OCI-M1 (cell line): Measurements from ENCODE around the gene PLPP1.
"Not testable (repeated sequence)": the region's sequence is repeated elsewhere in the genome, so short reads cannot be mapped to it uniquely, and the experiment has no call there.

Experiments
- DNase-seq: peaks from one replicate; lab custom pipeline; 2025; lab: John Stamatoyannopoulos, UW

Gene PLPP1

GRCh38 chr5:55544341-55544740, 9.6 kb upstream of the PLPP1 start:
- no peak for DNase-seq

GRCh38 chr5:55541056-55541635, 6.4 kb upstream of the PLPP1 start:
- no peak for DNase-seq

- DNase-seq, result no peak
Observed at GRCh38 chr5:55540525-55540924, 5.8 kb upstream of the PLPP1 start.

- no peak for DNase-seq
Observed at GRCh38 chr5:55540024-55540423, 5.3 kb upstream of the PLPP1 start.

- peak; percentile 81 for DNase-seq
Observed at GRCh38 chr5:55538661-55539060, 3.9 kb upstream of the PLPP1 start.

GRCh38 chr5:55537315-55537714, 2.6 kb upstream of the PLPP1 start:
- not testable (repeated sequence) for DNase-seq

GRCh38 chr5:55535199-55535905, 588 bp upstream of the PLPP1 start:
- peak; percentile 78 for DNase-seq

GRCh38 chr5:55533521-55534435, 986 bp downstream of the PLPP1 start:
- peak; percentile 72 for DNase-seq

GRCh38 chr5:55530669-55531068, 4.1 kb downstream of the PLPP1 start:
- DNase-seq, result no peak

- no peak for DNase-seq
Observed at GRCh38 chr5:55524816-55525215, 9.9 kb downstream of the PLPP1 start.

- no peak for DNase-seq
Observed at GRCh38 chr5:55523293-55523692, 11.5 kb downstream of the PLPP1 start.

GRCh38 chr5:55521881-55522280, 12.9 kb downstream of the PLPP1 start:
- DNase-seq, result no peak

GRCh38 chr5:55520117-55520839, 14.5 kb downstream of the PLPP1 start:
- no peak for DNase-seq

GRCh38 chr5:55518831-55519390, 15.9 kb downstream of the PLPP1 start:
- DNase-seq, result no peak

GRCh38 chr5:55517804-55518203, 17.0 kb downstream of the PLPP1 start:
- DNase-seq, result no peak

GRCh38 chr5:55511010-55511409, 23.8 kb downstream of the PLPP1 start:
- DNase-seq, result no peak

- no peak for DNase-seq
Observed at GRCh38 chr5:55510523-55510880, 24.3 kb downstream of the PLPP1 start.

- DNase-seq, result no peak
Observed at GRCh38 chr5:55509796-55510522, 24.8 kb downstream of the PLPP1 start.

GRCh38 chr5:55509097-55509496, 25.7 kb downstream of the PLPP1 start:
- no peak for DNase-seq

- DNase-seq, result no peak
Observed at GRCh38 chr5:55507574-55507973, 27.2 kb downstream of the PLPP1 start.

- not testable (repeated sequence) for DNase-seq
Observed at GRCh38 chr5:55505711-55506110, 29.1 kb downstream of the PLPP1 start.
